OCI-LY7 (cell line): ENCODE results near the gene NPEPL1. TPM values are rescaled to one million over a fixed set of nuclear protein-coding genes. Genes with fewer than 3 reads are reported as not detected.
"Not testable (repeated sequence)": the region's sequence is repeated elsewhere in the genome, so short reads cannot be mapped to it uniquely, and the experiment has no call there.

Source experiments
- BruUV-seq: library from RNA; stranded (reverse); fragments of 400-500 nt; replicated peaks from 2 replicates; lab custom pipeline; 2021; lab: Mats Ljungman, UMichigan
- CTCF ChIA-PET: fragments of 300-600 bp; sonication (Branson Sonifier 250); formaldehyde crosslinking; loops from one replicate; lab custom pipeline; 2022; ENCODE audit warnings: antibody characterized with exemption; ENCODE audit not compliant: unreplicated experiment; lab: Charles Lee
- POLR2A ChIA-PET: fragments of 300-600 bp; sonication (Branson Sonifier 250); formaldehyde crosslinking; loops from one replicate; lab custom pipeline; 2022; ENCODE audit warnings: antibody characterized with exemption; lab: Charles Lee
- DNase-seq: peaks from one replicate; pipeline ENCODE4 v3.0.0-alpha.2; 2015; ENCODE audit warnings: low spot score
- H2AFZ ChIP-seq: fragments of 200-600 bp; sonication (generic), shearing (Covaris generic); 2 replicates; pipeline ENCODE4 v1.6.1; 2014; ENCODE audit warnings: mild to moderate bottlenecking, antibody characterized with exemption, low read length, moderate library complexity
- H3K27ac ChIP-seq: fragments of 200-600 bp; sonication (generic); 2 replicates; pipeline ENCODE4 v1.5.1; 2014; ENCODE audit warnings: mixed run types, low read depth, mild to moderate bottlenecking, moderate library complexity, low read length, inconsistent platforms; ENCODE audit not compliant: poor library complexity, severe bottlenecking
- H3K36me3 ChIP-seq: fragments of 200-600 bp; sonication (generic); 2 replicates; pipeline ENCODE4 v1.6.1; 2014; ENCODE audit warnings: mild to moderate bottlenecking, antibody characterized with exemption, low read length, moderate library complexity, mixed read lengths; ENCODE audit not compliant: insufficient read depth
- H3K4me1 ChIP-seq: fragments of 200-600 bp; sonication (generic); 2 replicates; pipeline ENCODE4 v1.5.1; 2014; ENCODE audit warnings: mild to moderate bottlenecking, low read length; ENCODE audit not compliant: insufficient read depth, poor library complexity, severe bottlenecking
- H3K4me2 ChIP-seq: fragments of 200-600 bp; sonication (generic); 2 replicates; pipeline ENCODE4 v1.6.1; 2014; ENCODE audit warnings: mild to moderate bottlenecking, low read length
- H3K4me3 ChIP-seq: fragments of 200-600 bp; sonication (generic); 2 replicates; pipeline ENCODE4 v1.5.1; 2014; ENCODE audit warnings: mild to moderate bottlenecking, low read depth, low read length; ENCODE audit not compliant: poor library complexity, severe bottlenecking
- H3K79me2 ChIP-seq: fragments of 200-600 bp; sonication (generic); 2 replicates; pipeline ENCODE4 v1.6.1; 2016; ENCODE audit warnings: low read depth, mild to moderate bottlenecking, low read length, moderate library complexity, mixed read lengths; ENCODE audit not compliant: insufficient read depth
- H3K9me2 ChIP-seq: fragments of 200-600 bp; sonication (generic); 2 replicates; pipeline ENCODE4 v1.6.1; 2016; ENCODE audit warnings: mild to moderate bottlenecking, low read length, mixed read lengths; ENCODE audit not compliant: insufficient read depth
- H3K9me3 ChIP-seq: fragments of 200-600 bp; sonication (generic); 2 replicates; pipeline ENCODE4 v1.6.1; 2014; ENCODE audit warnings: mild to moderate bottlenecking, mixed run types, low read length, mixed read lengths
- H4K20me1 ChIP-seq: fragments of 200-600 bp; sonication (generic); 2 replicates; pipeline ENCODE4 v1.6.1; 2014; ENCODE audit warnings: mild to moderate bottlenecking, antibody characterized with exemption, low read length, moderate library complexity, mixed read lengths; ENCODE audit not compliant: insufficient read depth
- EZH2phosphoT487 ChIP-seq: fragments of 200-600 bp; sonication (generic); IDR thresholded peaks from 2 replicates; pipeline ENCODE4 v1.6.1; 2018; ENCODE audit warnings: low read depth, borderline replicate concordance, mild to moderate bottlenecking, mixed run types, antibody characterized with exemption, low read length, moderate library complexity, mixed read lengths
- intact Hi-C: fragments of 100-400 bp; cut with micrococcal nuclease; formaldehyde crosslinking; loops from one replicate; pipeline ENCODE4 v1.10.0; 2022; ENCODE audit not compliant: unreplicated experiment
- total RNA-seq, 2 experiments: library from RNA; depleted of rRNA in 1 of 2; stranded (reverse); fragments of >200 nt in 1 of 2; shearing (Covaris generic) in 1 of 2; gene quantifications; 2 replicates each; pipeline ENCODE4 v1.2.3, GENCODE V29; 2014 to 2022
- TF ChIP-seq, protein P1 (sequence below): fragments of 200-600 bp; sonication (generic); conservative IDR thresholded peaks from 2 replicates; pipeline ENCODE4 v1.5.1; 2014; ENCODE audit warnings: mild to moderate bottlenecking, antibody characterized with exemption, low read length, moderate library complexity, mixed read lengths

Gene NPEPL1
- total RNA-seq, 2 experiments from 2014 or later: 3.4 to 11.5 TPM

- Histone ChIP-seq H3K79me2 (no peaks in the 10 kb centered on the region), H3K27ac (no peak overlapping the region), H4K20me1 (no peaks in the 10 kb centered on the region), H2AFZ (no peak overlapping the region), H3K4me3 (no peak overlapping the region), H3K4me1 (no peaks in the 10 kb centered on the region), H3K9me3 (no peaks in the 10 kb centered on the region), H3K36me3 (no peaks in the 10 kb centered on the region), H3K4me2 (no peak overlapping the region), H3K9me2 (no peaks in the 10 kb centered on the region)
- CTCF ChIA-PET: no interaction called here
- POLR2A ChIA-PET: interaction anchor here (0.6 kb wide), 1 partner anchor 209 kb away, joined by 3 read pairs; no protein-coding TSS in a partner anchor
- intact Hi-C loops: no loop called here
- DNase-seq: no peak
- TF ChIP-seq, protein P1, sequence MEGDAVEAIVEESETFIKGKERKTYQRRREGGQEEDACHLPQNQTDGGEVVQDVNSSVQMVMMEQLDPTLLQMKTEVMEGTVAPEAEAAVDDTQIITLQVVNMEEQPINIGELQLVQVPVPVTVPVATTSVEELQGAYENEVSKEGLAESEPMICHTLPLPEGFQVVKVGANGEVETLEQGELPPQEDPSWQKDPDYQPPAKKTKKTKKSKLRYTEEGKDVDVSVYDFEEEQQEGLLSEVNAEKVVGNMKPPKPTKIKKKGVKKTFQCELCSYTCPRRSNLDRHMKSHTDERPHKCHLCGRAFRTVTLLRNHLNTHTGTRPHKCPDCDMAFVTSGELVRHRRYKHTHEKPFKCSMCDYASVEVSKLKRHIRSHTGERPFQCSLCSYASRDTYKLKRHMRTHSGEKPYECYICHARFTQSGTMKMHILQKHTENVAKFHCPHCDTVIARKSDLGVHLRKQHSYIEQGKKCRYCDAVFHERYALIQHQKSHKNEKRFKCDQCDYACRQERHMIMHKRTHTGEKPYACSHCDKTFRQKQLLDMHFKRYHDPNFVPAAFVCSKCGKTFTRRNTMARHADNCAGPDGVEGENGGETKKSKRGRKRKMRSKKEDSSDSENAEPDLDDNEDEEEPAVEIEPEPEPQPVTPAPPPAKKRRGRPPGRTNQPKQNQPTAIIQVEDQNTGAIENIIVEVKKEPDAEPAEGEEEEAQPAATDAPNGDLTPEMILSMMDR: no peak
- no peak for TF ChIP-seq EZH2phosphoT487
- BruUV-seq: no TSS peak
Observed at GRCh38 chr20:58749098-58749769, 56.6 kb downstream of the NPEPL1 start.

- no peak for DNase-seq
- CTCF ChIA-PET: no interaction called here
- TF ChIP-seq EZH2phosphoT487: no peak
- TF ChIP-seq, protein P1: no peak
Observed at GRCh38 chr20:58749979-58750378, 57.4 kb downstream of the NPEPL1 start.

GRCh38 chr20:58750706-58751105, 58.1 kb downstream of the NPEPL1 start:
- H3K4me1 ChIP-seq, H3K9me3 ChIP-seq, DNase-seq, H2AFZ ChIP-seq, H3K9me2 ChIP-seq, CTCF ChIA-PET, H3K27ac ChIP-seq, H3K36me3 ChIP-seq, H4K20me1 ChIP-seq, H3K79me2 ChIP-seq, BruUV-seq, POLR2A ChIA-PET, intact Hi-C loops, H3K4me3 ChIP-seq, H3K4me2 ChIP-seq: not testable (repeated sequence)

More at GRCh38 chr20:58749979-58750378, 57.4 kb downstream of the NPEPL1 start:
- no peaks in the 10 kb centered on the region for H4K20me1 ChIP-seq
- POLR2A ChIA-PET: no interaction called here
- H3K9me2 ChIP-seq: no peaks in the 10 kb centered on the region
- no TSS peak for BruUV-seq
- no peaks in the 10 kb centered on the region for H3K4me1 ChIP-seq
- H3K36me3 ChIP-seq: no peaks in the 10 kb centered on the region
- no peak overlapping the region for H3K4me2 ChIP-seq
- H3K79me2 ChIP-seq: no peaks in the 10 kb centered on the region
- no peaks in the 10 kb centered on the region for H3K9me3 ChIP-seq
- no peak overlapping the region for H3K4me3 ChIP-seq
- intact Hi-C loops: no loop called here
- no peak overlapping the region for H3K27ac ChIP-seq
- H2AFZ ChIP-seq: no peak overlapping the region
